Thoracic aorta (tissue), 2 donors: ENCODE results near the gene ARGLU1. TPM values are rescaled to one million over a fixed set of nuclear protein-coding genes. Genes with fewer than 3 reads are reported as not detected.
A peak's percentile ranks its signal among the peaks of the same experiment; 100 is the strongest.

Experiments
- ATAC-seq: fragments of 150-250 bp; one replicate; pipeline ENCODE4 v1.8.0; 2017; ENCODE audit warnings: low read depth; ENCODE audit not compliant: insufficient number of reproducible peaks, low FRiP score
- DNase-seq: peaks from one replicate; pipeline ENCODE4 v3.0.0-alpha.2; 2020; ENCODE audit warnings: low spot score
- H3K27ac ChIP-seq, 2 donors: fragments of 200-600 bp; sonication (generic); 1 replicate in 1 of 2; 2 replicates in 1 of 2; pipeline ENCODE4 v1.5.1; 2016; ENCODE audit warnings: mild to moderate bottlenecking in 2 of 2, moderate library complexity in 2 of 2
- H3K27me3 ChIP-seq: fragments of 200-600 bp; sonication (generic); replicated peaks from 2 replicates; pipeline ENCODE4 v1.6.0; 2016; ENCODE audit warnings: mild to moderate bottlenecking; ENCODE audit not compliant: insufficient read depth
- H3K36me3 ChIP-seq: fragments of 200-600 bp; sonication (generic); one replicate; pipeline ENCODE4 v1.5.1; 2016
- H3K4me1 ChIP-seq, 2 donors: fragments of 200-600 bp; sonication (generic); 1 replicate in 1 of 2; 2 replicates in 1 of 2; pipeline versions ENCODE4 v1.5.1 to v1.6.0; 2016; ENCODE audit warnings: low read depth in 2 of 2, mild to moderate bottlenecking in 1 of 2; ENCODE audit not compliant: control insufficient read depth in 1 of 2
- H3K4me3 ChIP-seq: fragments of 200-600 bp; sonication (generic); 2 replicates; pipeline ENCODE4 v1.5.1; 2016; ENCODE audit warnings: mild to moderate bottlenecking
- H3K9me3 ChIP-seq: fragments of 200-600 bp; sonication (generic); 2 replicates; pipeline ENCODE4 v1.5.1; 2016
- CTCF ChIP-seq: fragments of 200-600 bp; sonication (generic); IDR thresholded peaks from one replicate; pipeline ENCODE4 v1.5.1; 2019; ENCODE audit warnings: antibody characterized with exemption
- total RNA-seq, 2 donors: library from RNA; depleted of rRNA; stranded (reverse); fragments of >200 nt; gene quantifications; one replicate each; pipeline versions ENCODE4 v1.1.0 to v1.2.3, GENCODE V29; 2016

Gene ARGLU1
- total RNA-seq, 2 donors from 2014 or later = 112 to 159 TPM

GRCh38 chr13:106528718-106529414, 39.1 kb downstream of the ARGLU1 start:
- Histone ChIP-seq H3K4me3 (peak overlapping the region; percentile 89), H3K9me3 (no peaks in the 10 kb centered on the region), H3K27ac (peak overlapping the region; percentile 55 to 57), H3K36me3 (no peaks in the 10 kb centered on the region), H3K4me1 (peaks cover 0 to 46% of the 10 kb centered on the region in 2 donors), H3K27me3 (no peaks in the 10 kb centered on the region)
- no peak for ATAC-seq
- TF ChIP-seq CTCF = no peak
- DNase-seq = no peak

DNA sequence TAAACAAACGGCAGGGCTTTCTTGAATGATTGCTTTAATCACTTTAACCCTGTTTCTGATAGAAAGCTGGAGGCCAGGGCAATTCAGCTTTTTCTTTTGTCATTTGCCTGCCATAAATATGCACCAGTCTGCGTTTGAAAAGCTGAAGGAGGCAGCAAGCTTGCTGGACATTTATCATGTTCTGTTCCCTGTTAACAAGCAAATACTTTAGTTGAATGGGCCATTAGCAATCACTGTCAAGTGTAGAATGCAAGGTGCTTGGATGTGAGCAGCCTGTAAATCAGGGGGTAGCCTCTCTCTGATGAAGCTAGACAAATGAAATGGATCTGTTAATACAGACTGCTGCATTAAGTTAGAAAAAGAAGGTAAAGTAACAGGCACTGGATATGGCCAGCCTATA, 40.1 kb downstream of the ARGLU1 start:
- DNase-seq = no peak
- Histone ChIP-seq H3K9me3 (no peaks in the 10 kb centered on the region), H3K27ac (no peak overlapping the region)

GRCh38 chr13:106527445-106527801, 40.5 kb downstream of the ARGLU1 start:
- no peak for ATAC-seq
- Histone ChIP-seq H3K4me1 (peaks cover 0 to 60% of the 10 kb centered on the region in 2 donors), H3K27ac (no peak overlapping the region), H3K9me3 (no peaks in the 10 kb centered on the region), H3K36me3 (no peaks in the 10 kb centered on the region), H3K27me3 (no peaks in the 10 kb centered on the region), H3K4me3 (no peak overlapping the region)
- TF ChIP-seq CTCF = no peak
- no peak for DNase-seq

More for the DNA sequence above, 40.1 kb downstream of the ARGLU1 start:
- H3K36me3 ChIP-seq = no peaks in the 10 kb centered on the region
- no peak overlapping the region for H3K4me3 ChIP-seq
- TF ChIP-seq CTCF = no peak
- H3K27me3 ChIP-seq = no peaks in the 10 kb centered on the region
- no peak for ATAC-seq
- peaks cover 0 to 56% of the 10 kb centered on the region in 2 donors for H3K4me1 ChIP-seq

GRCh38 chr13:106526738-106527444, 41.0 kb downstream of the ARGLU1 start:
- ATAC-seq = no peak
- no peak for TF ChIP-seq CTCF

DNA sequence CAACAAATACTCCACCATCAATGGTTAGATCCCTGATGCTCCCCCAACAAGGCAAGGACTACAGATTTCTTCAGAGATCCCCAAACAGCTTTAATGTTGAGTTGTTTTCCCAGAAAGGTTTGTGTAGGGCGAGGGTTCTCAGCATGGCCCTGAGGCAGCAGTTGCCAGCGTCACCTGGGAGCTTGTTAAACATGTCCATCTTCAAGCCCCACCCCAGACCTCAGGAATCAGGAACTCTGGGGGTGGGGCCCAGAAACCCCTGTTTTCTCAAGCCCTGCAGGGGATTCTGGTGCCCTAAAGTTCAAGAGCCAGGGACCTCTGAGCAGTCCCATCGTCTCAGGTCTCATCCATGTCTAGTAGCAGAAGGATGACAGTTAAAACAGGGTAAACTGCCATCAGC, 42.1 kb downstream of the ARGLU1 start:
- Histone ChIP-seq H3K36me3 (no peaks in the 10 kb centered on the region), H3K9me3 (no peaks in the 10 kb centered on the region), H3K4me3 (no peak overlapping the region), H3K4me1 (peaks cover 0 to 69% of the 10 kb centered on the region in 2 donors), H3K27ac (no peak overlapping the region), H3K27me3 (no peaks in the 10 kb centered on the region)
- TF ChIP-seq CTCF = no peak
- no peak for DNase-seq
- no peak for ATAC-seq

More at GRCh38 chr13:106526738-106527444, 41.0 kb downstream of the ARGLU1 start:
- no peaks in the 10 kb centered on the region for H3K9me3 ChIP-seq
- no peak for DNase-seq
- H3K36me3 ChIP-seq = no peaks in the 10 kb centered on the region
- no peaks in the 10 kb centered on the region for H3K27me3 ChIP-seq
- no peak overlapping the region for H3K4me3 ChIP-seq
- no peak overlapping the region for H3K27ac ChIP-seq
- peaks cover 0 to 65% of the 10 kb centered on the region in 2 donors for H3K4me1 ChIP-seq
